Putamen (tissue), 1 donor: ENCODE data around the gene ELMO2.
"Not testable (repeated sequence)": the region's sequence is repeated elsewhere in the genome, so short reads cannot be mapped to it uniquely, and the experiment has no call there.

Experiments used
- DNase-seq: peaks from one replicate; pipeline ENCODE4 v3.0.0-alpha.2; 2016; ENCODE audit warnings: low spot score

ELMO2 gene

GRCh38 chr20:46406986-46407670 is 713 bp upstream of the ELMO2 start:
- peak; percentile 85 for DNase-seq

- DNase-seq = peak; percentile 82
These were observed 4.0 kb downstream of the ELMO2 start for GRCh38 chr20:46402331-46402811.

- DNase-seq = no peak
These were observed 4.9 kb downstream of the ELMO2 start for GRCh38 chr20:46401478-46401860.

- DNase-seq = no peak
These were observed 5.5 kb downstream of the ELMO2 start for GRCh38 chr20:46400828-46401477.

GRCh38 chr20:46400253-46400652 is 6.2 kb downstream of the ELMO2 start:
- DNase-seq = peak; percentile 54

GRCh38 chr20:46399401-46399800 is 7.0 kb downstream of the ELMO2 start:
- no peak for DNase-seq

GRCh38 chr20:46398963-46399362 is 7.5 kb downstream of the ELMO2 start:
- no peak for DNase-seq

- DNase-seq = no peak
These were observed 10.2 kb downstream of the ELMO2 start for GRCh38 chr20:46396052-46396740.

- DNase-seq = no peak
These were observed 11.3 kb downstream of the ELMO2 start for GRCh38 chr20:46394872-46395760.

GRCh38 chr20:46393967-46394366 is 12.4 kb downstream of the ELMO2 start:
- DNase-seq = no peak

- DNase-seq = no peak
These were observed 17.5 kb downstream of the ELMO2 start for GRCh38 chr20:46388937-46389336.

GRCh38 chr20:46388201-46388836 is 18.1 kb downstream of the ELMO2 start:
- DNase-seq = no peak

- DNase-seq = not testable (repeated sequence)
These were observed 19.4 kb downstream of the ELMO2 start for GRCh38 chr20:46387054-46387453.

- no peak for DNase-seq
These were observed 27.9 kb downstream of the ELMO2 start for GRCh38 chr20:46378412-46379009.

GRCh38 chr20:46377518-46377917 is 28.9 kb downstream of the ELMO2 start:
- no peak for DNase-seq

- DNase-seq = no peak
These were observed 30.1 kb downstream of the ELMO2 start for GRCh38 chr20:46376196-46376785.

- no peak for DNase-seq
These were observed 30.6 kb downstream of the ELMO2 start for GRCh38 chr20:46375771-46376170.

- DNase-seq = no peak
These were observed 32.0 kb downstream of the ELMO2 start for GRCh38 chr20:46374383-46374782.

GRCh38 chr20:46371656-46372055 is 34.8 kb downstream of the ELMO2 start:
- DNase-seq = no peak

GRCh38 chr20:46368902-46369268 is 37.5 kb downstream of the ELMO2 start:
- no peak for DNase-seq
